Liver (tissue), 3 donors: ENCODE results near the gene TENT4A.

Source experiments
- JUND ChIP-seq, 2 donors: IDR thresholded peaks; 2 replicates each; pipeline ENCODE4 v1.6.1; 2016; ENCODE audit warnings: antibody characterized with exemption in 2 of 2
- MAX ChIP-seq: IDR thresholded peaks from 2 replicates; pipeline ENCODE4 v1.6.1; 2016; ENCODE audit warnings: antibody characterized with exemption
- RAD21 ChIP-seq, 2 donors: IDR thresholded peaks; 2 replicates each; pipeline ENCODE4 v1.6.1; 2016; ENCODE audit warnings: antibody characterized with exemption in 2 of 2, mild to moderate bottlenecking in 2 of 2
- RXRA ChIP-seq, 2 donors: IDR thresholded peaks; 2 replicates each; pipeline ENCODE4 v1.6.1; 2017 to 2018; ENCODE audit warnings: antibody characterized with exemption in 2 of 2, mild to moderate bottlenecking in 1 of 2
- SP1 ChIP-seq: IDR thresholded peaks from 2 replicates; pipeline ENCODE4 v1.6.1; 2018; ENCODE audit warnings: antibody characterized with exemption, mild to moderate bottlenecking
- TAF1 ChIP-seq: conservative IDR thresholded peaks from 2 replicates; pipeline ENCODE4 v1.6.1; 2016; ENCODE audit warnings: antibody characterized with exemption, mild to moderate bottlenecking
- YY1 ChIP-seq: IDR thresholded peaks from 2 replicates; pipeline ENCODE4 v1.6.1; 2016; ENCODE audit warnings: antibody characterized with exemption, mild to moderate bottlenecking
- TF ChIP-seq, protein P1 (sequence below): IDR thresholded peaks from 2 replicates; pipeline ENCODE4 v1.6.1; 2016; ENCODE audit warnings: antibody characterized with exemption
- TF ChIP-seq, protein P2 (sequence below): fragments of 150-350 bp; IDR thresholded peaks from 2 replicates; pipeline ENCODE4 v1.5.1; 2017; ENCODE audit warnings: improper control_type of control experiment, low read depth, low read length; ENCODE audit not compliant: missing input control
- TF ChIP-seq, protein P3 (sequence below): IDR thresholded peaks from 2 replicates; pipeline ENCODE4 v1.6.1; 2016; ENCODE audit warnings: antibody characterized with exemption
- donor health status: healthy.
- donor health status: healthy.

- TF ChIP-seq, protein P1, sequence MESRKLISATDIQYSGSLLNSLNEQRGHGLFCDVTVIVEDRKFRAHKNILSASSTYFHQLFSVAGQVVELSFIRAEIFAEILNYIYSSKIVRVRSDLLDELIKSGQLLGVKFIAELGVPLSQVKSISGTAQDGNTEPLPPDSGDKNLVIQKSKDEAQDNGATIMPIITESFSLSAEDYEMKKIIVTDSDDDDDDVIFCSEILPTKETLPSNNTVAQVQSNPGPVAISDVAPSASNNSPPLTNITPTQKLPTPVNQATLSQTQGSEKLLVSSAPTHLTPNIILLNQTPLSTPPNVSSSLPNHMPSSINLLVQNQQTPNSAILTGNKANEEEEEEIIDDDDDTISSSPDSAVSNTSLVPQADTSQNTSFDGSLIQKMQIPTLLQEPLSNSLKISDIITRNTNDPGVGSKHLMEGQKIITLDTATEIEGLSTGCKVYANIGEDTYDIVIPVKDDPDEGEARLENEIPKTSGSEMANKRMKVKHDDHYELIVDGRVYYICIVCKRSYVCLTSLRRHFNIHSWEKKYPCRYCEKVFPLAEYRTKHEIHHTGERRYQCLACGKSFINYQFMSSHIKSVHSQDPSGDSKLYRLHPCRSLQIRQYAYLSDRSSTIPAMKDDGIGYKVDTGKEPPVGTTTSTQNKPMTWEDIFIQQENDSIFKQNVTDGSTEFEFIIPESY = no peak
- TF ChIP-seq, protein P2, sequence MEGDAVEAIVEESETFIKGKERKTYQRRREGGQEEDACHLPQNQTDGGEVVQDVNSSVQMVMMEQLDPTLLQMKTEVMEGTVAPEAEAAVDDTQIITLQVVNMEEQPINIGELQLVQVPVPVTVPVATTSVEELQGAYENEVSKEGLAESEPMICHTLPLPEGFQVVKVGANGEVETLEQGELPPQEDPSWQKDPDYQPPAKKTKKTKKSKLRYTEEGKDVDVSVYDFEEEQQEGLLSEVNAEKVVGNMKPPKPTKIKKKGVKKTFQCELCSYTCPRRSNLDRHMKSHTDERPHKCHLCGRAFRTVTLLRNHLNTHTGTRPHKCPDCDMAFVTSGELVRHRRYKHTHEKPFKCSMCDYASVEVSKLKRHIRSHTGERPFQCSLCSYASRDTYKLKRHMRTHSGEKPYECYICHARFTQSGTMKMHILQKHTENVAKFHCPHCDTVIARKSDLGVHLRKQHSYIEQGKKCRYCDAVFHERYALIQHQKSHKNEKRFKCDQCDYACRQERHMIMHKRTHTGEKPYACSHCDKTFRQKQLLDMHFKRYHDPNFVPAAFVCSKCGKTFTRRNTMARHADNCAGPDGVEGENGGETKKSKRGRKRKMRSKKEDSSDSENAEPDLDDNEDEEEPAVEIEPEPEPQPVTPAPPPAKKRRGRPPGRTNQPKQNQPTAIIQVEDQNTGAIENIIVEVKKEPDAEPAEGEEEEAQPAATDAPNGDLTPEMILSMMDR = no peak
- no peak for TF ChIP-seq YY1
- TF ChIP-seq RAD21 (IDR thresholded peaks at IDR 0.05) = no peak
- TF ChIP-seq TAF1 = no peak
- TF ChIP-seq JUND (IDR thresholded peaks at IDR 0.05) = no peak
- no peak for TF ChIP-seq MAX
- no peak for TF ChIP-seq SP1
- TF ChIP-seq RXRA (IDR thresholded peaks at IDR 0.05) = no peak
- TF ChIP-seq, protein P3, sequence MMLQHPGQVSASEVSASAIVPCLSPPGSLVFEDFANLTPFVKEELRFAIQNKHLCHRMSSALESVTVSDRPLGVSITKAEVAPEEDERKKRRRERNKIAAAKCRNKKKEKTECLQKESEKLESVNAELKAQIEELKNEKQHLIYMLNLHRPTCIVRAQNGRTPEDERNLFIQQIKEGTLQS = no peak
Measured at GRCh38 chr5:6667648-6668047, 45.6 kb upstream of the TENT4A start.
